AG04450 (cell line): ENCODE data around the gene ERVW-1. TPM values are rescaled to one million over a fixed set of nuclear protein-coding genes. Genes with fewer than 3 reads are reported as not detected.

Source experiments
- CTCF ChIA-PET: fragments of 300-600, 350-600 bp; formaldehyde crosslinking; extraction: SDS; loops from one replicate; lab custom pipeline; 2022; ENCODE audit warnings: antibody characterized with exemption, inconsistent platforms; lab: Charles Lee
- POLR2A ChIA-PET: fragments of 350-600 bp; formaldehyde crosslinking; extraction: SDS; loops from one replicate; lab custom pipeline; 2021; ENCODE audit warnings: antibody characterized with exemption, inconsistent platforms; lab: Yijun Ruan, JAX
- DNase-seq: peaks from one replicate; pipeline ENCODE4 v3.0.0-alpha.2; 2011; ENCODE audit warnings: low read depth, low spot score
- H3K27ac ChIP-seq: one replicate; pipeline ENCODE4 v1.5.1; 2012; ENCODE audit warnings: low read depth, low read length, control low read depth
- H3K27me3 ChIP-seq: one replicate; pipeline ENCODE4 v1.6.0; 2012; ENCODE audit warnings: low read length; ENCODE audit not compliant: control insufficient read depth, insufficient read depth
- H3K4me3 ChIP-seq: 2 replicates; pipeline ENCODE4 v1.5.1; 2011; ENCODE audit warnings: mild to moderate bottlenecking, low read depth, low read length, control low read depth
- H3K9me3 ChIP-seq: 2 replicates; pipeline ENCODE4 v1.5.1; 2012; ENCODE audit warnings: low read length; ENCODE audit not compliant: control insufficient read depth, insufficient read depth
- CTCF ChIP-seq: IDR thresholded peaks from 2 replicates; pipeline ENCODE4 v1.5.1; 2011; ENCODE audit warnings: low read depth, low read length, control low read depth, inconsistent platforms
- polyA plus RNA-seq: library from polyadenylated mRNA; depleted of rRNA; stranded (reverse); fragments of >200 nt; gene quantifications from 2 replicates; pipeline ENCODE4 v1.2.3, GENCODE V29; 2011

ERVW-1 gene
- polyA plus RNA-seq, 1 experiment: not detected

GRCh38 chr7:92508946-92509345 is 31.2 kb upstream of the ERVW-1 start:
- H3K4me3 ChIP-seq: no peak overlapping the region
- ChIA-PET CTCF (interaction anchor here (0.7 kb wide), 1 partner anchor 679 kb away, joined by 7 read pairs; no protein-coding TSS in a partner anchor), POLR2A (no interaction called here)
- H3K9me3 ChIP-seq: no peaks in the 10 kb centered on the region
- TF ChIP-seq CTCF: no peak
- no peaks in the 10 kb centered on the region for H3K27me3 ChIP-seq
- H3K27ac ChIP-seq: no peak overlapping the region
- DNase-seq: no peak

- H3K4me3 ChIP-seq: no peak overlapping the region
- H3K27me3 ChIP-seq: no peaks in the 10 kb centered on the region
- H3K9me3 ChIP-seq: no peaks in the 10 kb centered on the region
- CTCF ChIA-PET: interaction anchor here (1.8 kb wide), 1 partner anchor 84 kb away, joined by 7 read pairs; the partner anchor contains the start of gene FAM133B
- no peak for TF ChIP-seq CTCF
- POLR2A ChIA-PET: no interaction called here
- DNase-seq: no peak
- H3K27ac ChIP-seq: no peak overlapping the region
Observed at GRCh38 chr7:92506363-92506762, 28.6 kb upstream of the ERVW-1 start.

- H3K4me3 ChIP-seq: no peak overlapping the region
- DNase-seq: no peak
- ChIA-PET POLR2A (no interaction called here), CTCF (no interaction called here)
- H3K27ac ChIP-seq: no peak overlapping the region
- H3K27me3 ChIP-seq: no peaks in the 10 kb centered on the region
- H3K9me3 ChIP-seq: no peaks in the 10 kb centered on the region
- TF ChIP-seq CTCF: no peak
Observed at GRCh38 chr7:92504563-92504962, 26.8 kb upstream of the ERVW-1 start.

GRCh38 chr7:92503767-92504166 is 26.0 kb upstream of the ERVW-1 start:
- Histone ChIP-seq H3K4me3 (no peak overlapping the region), H3K27me3 (no peaks in the 10 kb centered on the region), H3K27ac (no peak overlapping the region), H3K9me3 (no peaks in the 10 kb centered on the region)
- TF ChIP-seq CTCF: no peak
- DNase-seq: no peak
- POLR2A ChIA-PET: no interaction called here
- CTCF ChIA-PET: no interaction called here

- POLR2A ChIA-PET: no interaction called here
- CTCF ChIA-PET: interaction anchor here (0.7 kb wide), 3 partner anchors 21 to 319 kb away, joined by 5 to 8 read pairs (median 7); partner anchors contain the start of gene LRRD1
- Histone ChIP-seq H3K4me3 (no peak overlapping the region), H3K27ac (no peak overlapping the region), H3K27me3 (no peaks in the 10 kb centered on the region), H3K9me3 (no peaks in the 10 kb centered on the region)
- DNase-seq: no peak
- TF ChIP-seq CTCF: no peak
Observed at GRCh38 chr7:92498557-92498956, 20.8 kb upstream of the ERVW-1 start.
